Gastrocnemius medialis (tissue), 4 donors: ENCODE data around the gene GHITM.

Experiments
- POLR2A ChIP-seq, 2 donors: fragments of 450-650 bp; IDR thresholded peaks; one replicate each; pipeline ENCODE4 v1.6.1; 2017; ENCODE audit warnings: antibody characterized with exemption in 2 of 2, mild to moderate bottlenecking in 2 of 2, moderate library complexity in 2 of 2
- TF ChIP-seq, protein P1 (sequence below), 5 experiments: fragments of 450-650 bp in 3 of 5; fragments of 200-600 bp in 2 of 5; sonication (generic) in 2 of 5; IDR thresholded peaks in 4 of 5; conservative IDR thresholded peaks in 1 of 5; 1 replicate in 4 of 5; 2 replicates in 1 of 5; pipeline ENCODE4 v1.5.1; 2016 to 2019; ENCODE audit warnings: antibody characterized with exemption in 5 of 5, mild to moderate bottlenecking in 3 of 5, moderate library complexity in 3 of 5

DNA sequence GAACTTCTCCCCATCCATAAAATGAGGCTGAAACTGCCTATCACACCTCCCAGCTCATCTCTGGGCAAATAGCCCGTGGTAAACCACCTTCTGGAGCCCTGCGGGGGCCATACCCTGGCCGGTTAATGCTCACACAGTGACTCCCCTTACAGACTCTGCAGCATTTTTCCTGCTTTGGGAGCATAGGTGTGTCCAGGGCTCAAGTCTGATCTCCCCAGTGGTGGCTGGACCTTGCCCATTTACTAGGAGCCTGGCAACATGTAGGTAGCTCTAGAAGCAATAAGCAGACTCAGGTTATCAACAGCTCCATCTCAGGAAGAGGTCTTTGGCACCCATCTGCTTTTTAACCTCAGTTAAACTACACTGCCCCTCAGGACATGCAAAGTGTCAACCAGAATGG is 49.5 kb downstream of the GHITM start:
- TF ChIP-seq, protein P1, sequence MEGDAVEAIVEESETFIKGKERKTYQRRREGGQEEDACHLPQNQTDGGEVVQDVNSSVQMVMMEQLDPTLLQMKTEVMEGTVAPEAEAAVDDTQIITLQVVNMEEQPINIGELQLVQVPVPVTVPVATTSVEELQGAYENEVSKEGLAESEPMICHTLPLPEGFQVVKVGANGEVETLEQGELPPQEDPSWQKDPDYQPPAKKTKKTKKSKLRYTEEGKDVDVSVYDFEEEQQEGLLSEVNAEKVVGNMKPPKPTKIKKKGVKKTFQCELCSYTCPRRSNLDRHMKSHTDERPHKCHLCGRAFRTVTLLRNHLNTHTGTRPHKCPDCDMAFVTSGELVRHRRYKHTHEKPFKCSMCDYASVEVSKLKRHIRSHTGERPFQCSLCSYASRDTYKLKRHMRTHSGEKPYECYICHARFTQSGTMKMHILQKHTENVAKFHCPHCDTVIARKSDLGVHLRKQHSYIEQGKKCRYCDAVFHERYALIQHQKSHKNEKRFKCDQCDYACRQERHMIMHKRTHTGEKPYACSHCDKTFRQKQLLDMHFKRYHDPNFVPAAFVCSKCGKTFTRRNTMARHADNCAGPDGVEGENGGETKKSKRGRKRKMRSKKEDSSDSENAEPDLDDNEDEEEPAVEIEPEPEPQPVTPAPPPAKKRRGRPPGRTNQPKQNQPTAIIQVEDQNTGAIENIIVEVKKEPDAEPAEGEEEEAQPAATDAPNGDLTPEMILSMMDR (IDR thresholded peaks at IDR 0.05 in 4 of 5, conservative IDR thresholded peaks at IDR 0.05 in 1 of 5) = no peak
- no peak for TF ChIP-seq POLR2A (IDR thresholded peaks at IDR 0.05)
